Endothelial cell (in vitro differentiated cells): Measurements from ENCODE around the gene ETS1. TPM values are rescaled to one million over a fixed set of nuclear protein-coding genes. Genes with fewer than 3 reads are reported as not detected.

Experiments used
- DNase-seq: peaks from one replicate; pipeline ENCODE4 v3.0.0; 2021; ENCODE audit warnings: low spot score
- H3K27ac Mint-ChIP-seq: one replicate; pipeline ENCODE4 v1.8.0; 2021; ENCODE audit warnings: mixed read lengths, inconsistent platforms; ENCODE audit not compliant: unreplicated experiment
- H3K27me3 Mint-ChIP-seq: one replicate; pipeline ENCODE4 v1.8.0; 2021; ENCODE audit warnings: mild to moderate bottlenecking, moderate library complexity, mixed read lengths, inconsistent platforms; ENCODE audit not compliant: unreplicated experiment
- H3K36me3 Mint-ChIP-seq: one replicate; pipeline ENCODE4 v1.8.0; 2021; ENCODE audit warnings: mild to moderate bottlenecking, low read depth, mixed read lengths, inconsistent platforms; ENCODE audit not compliant: unreplicated experiment
- H3K4me1 Mint-ChIP-seq: one replicate; pipeline ENCODE4 v1.8.0; 2021; ENCODE audit warnings: mild to moderate bottlenecking, mixed read lengths, inconsistent platforms; ENCODE audit not compliant: unreplicated experiment
- H3K4me3 Mint-ChIP-seq: one replicate; pipeline ENCODE4 v1.8.0; 2021; ENCODE audit warnings: mild to moderate bottlenecking, mixed read lengths, inconsistent platforms; ENCODE audit not compliant: unreplicated experiment
- H3K9me3 Mint-ChIP-seq: one replicate; pipeline ENCODE4 v1.8.0; 2021; ENCODE audit warnings: mixed read lengths, inconsistent platforms; ENCODE audit not compliant: unreplicated experiment
- total RNA-seq: library from RNA; stranded (reverse); fragmentation: NEBNext Ultra II Directional; extraction: Animal tissue kit (Norgen Biotek cat#: 25700); gene quantifications from one replicate; pipeline ENCODE4 v1.2.1, GENCODE V29; 2021; ENCODE audit not compliant: unreplicated experiment
- TF ChIP-seq, protein P1 (sequence below): fragments of 200-600 bp; sonication (generic); IDR thresholded peaks from one replicate; pipeline ENCODE4 v1.5.0; 2021; ENCODE audit warnings: antibody characterized with exemption; ENCODE audit not compliant: unreplicated experiment

ETS1 gene
- total RNA-seq, 1 donor from 2014 or later, result 309 TPM

DNA sequence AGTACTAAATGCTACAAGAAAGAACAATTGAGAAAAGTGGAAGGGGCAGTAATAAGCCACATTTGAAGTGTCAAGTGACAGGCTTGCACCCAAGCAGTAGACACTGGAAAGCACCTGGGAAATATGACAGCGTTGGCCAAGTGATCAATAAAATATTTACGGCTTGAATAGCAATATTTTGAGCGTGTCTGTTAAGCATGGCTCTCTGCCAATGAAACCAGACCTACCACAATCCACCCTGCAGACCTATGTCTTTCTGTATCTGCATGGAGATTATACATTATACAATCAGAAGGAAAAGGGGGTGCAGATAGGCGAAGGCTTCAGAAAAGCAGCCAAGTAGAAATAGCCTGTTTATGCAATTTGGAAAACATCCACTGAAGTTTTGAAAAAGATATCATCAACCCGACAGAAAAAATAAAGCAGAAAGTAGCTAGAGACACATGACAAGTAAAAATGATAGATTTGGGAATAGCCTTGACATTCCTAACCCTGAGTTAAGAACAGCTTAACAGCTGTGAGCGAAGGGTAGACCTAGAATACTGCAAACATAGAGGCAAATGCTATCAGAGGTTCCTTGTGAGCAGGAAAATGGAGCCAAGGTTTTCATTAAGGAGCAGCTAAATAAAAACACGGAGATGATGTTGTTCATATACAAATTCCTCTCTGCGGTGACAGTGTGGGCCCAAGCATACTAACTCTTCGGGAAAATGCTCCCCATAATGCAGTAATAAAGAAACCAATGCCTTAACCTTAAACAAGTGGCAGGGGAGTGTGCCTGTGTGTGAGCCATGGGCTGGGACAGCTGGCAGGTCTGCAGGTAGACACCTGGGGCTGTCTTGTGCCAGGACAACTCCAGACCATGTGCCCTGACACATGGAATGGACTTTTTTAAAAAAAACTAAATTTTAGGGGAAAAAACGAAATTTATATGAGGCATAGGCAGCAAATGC lies 71.3 kb downstream of the ETS1 start:
- TF ChIP-seq, protein P1, sequence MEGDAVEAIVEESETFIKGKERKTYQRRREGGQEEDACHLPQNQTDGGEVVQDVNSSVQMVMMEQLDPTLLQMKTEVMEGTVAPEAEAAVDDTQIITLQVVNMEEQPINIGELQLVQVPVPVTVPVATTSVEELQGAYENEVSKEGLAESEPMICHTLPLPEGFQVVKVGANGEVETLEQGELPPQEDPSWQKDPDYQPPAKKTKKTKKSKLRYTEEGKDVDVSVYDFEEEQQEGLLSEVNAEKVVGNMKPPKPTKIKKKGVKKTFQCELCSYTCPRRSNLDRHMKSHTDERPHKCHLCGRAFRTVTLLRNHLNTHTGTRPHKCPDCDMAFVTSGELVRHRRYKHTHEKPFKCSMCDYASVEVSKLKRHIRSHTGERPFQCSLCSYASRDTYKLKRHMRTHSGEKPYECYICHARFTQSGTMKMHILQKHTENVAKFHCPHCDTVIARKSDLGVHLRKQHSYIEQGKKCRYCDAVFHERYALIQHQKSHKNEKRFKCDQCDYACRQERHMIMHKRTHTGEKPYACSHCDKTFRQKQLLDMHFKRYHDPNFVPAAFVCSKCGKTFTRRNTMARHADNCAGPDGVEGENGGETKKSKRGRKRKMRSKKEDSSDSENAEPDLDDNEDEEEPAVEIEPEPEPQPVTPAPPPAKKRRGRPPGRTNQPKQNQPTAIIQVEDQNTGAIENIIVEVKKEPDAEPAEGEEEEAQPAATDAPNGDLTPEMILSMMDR, result no peak
- no peak for DNase-seq
- peaks cover 71% of the 10 kb centered on the region for H3K4me1 Mint-ChIP-seq

DNA sequence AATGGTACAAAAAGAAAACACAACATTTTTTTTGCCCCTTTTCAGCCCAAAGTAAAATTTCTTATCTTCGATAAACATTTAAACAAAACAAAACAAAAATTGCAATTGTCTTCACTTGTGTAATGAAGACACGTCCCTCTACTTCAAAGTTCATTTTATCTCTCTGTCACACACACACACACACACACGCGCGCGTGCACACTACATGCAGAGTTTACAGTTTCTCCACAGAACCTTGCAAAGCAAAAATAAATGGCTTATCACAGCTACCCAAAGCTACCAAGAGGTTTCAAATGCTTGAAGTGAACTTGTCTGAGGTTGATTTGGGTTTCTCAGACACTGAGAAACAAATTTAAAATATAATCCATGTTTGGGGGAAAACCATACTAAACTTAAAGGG lies 72.3 kb downstream of the ETS1 start:
- DNase-seq, result no peak
- no peak overlapping the region for H3K27ac Mint-ChIP-seq
- TF ChIP-seq, protein P1, result no peak
- H3K27me3 Mint-ChIP-seq, result peaks cover 2% of the 10 kb centered on the region
- no peaks in the 10 kb centered on the region for H3K9me3 Mint-ChIP-seq
- peak overlapping the region; percentile 53 for H3K4me3 Mint-ChIP-seq
- H3K4me1 Mint-ChIP-seq, result peaks cover 69% of the 10 kb centered on the region
- H3K36me3 Mint-ChIP-seq, result peaks cover 35% of the 10 kb centered on the region

More for the DNA sequence above, 71.3 kb downstream of the ETS1 start:
- Mint-ChIP-seq H3K9me3 (no peaks in the 10 kb centered on the region), H3K27me3 (peaks cover 4% of the 10 kb centered on the region), H3K36me3 (peaks cover 44% of the 10 kb centered on the region), H3K27ac (no peak overlapping the region), H3K4me3 (peak overlapping the region; percentile 56)

DNA sequence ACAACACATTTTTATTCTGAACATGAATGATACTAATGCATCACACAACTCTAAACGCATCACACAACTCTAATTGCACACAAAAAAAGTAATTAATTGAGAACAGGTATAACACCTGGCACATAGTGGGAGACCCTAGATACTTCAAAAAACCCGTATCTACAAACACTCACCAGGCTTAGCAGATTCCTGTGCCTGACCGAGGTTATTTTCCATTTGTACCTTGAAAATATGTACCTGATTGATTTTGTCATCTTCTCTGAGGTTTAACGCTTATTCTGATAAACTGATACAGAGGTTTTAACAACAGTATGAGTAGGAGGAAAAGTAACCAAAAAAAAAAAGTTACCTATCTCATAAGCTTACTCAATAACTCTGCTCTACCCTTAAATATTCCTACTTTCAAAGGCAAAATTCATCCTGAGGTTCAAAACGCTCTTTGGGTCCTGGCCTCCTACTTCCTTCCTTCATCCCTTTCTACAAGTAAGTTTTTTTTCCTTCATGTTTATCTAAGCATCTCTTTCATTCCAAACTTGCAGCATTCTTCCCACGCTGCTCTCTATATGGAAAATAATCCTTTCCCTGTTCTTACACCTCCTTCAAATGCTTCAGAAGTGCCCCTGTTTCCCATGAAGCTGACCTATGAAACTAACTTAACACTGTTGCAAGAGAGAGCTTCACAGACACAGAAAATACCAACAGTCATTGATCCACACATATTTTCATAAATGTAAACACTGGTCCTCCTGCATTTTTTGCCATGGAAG lies 73.3 kb downstream of the ETS1 start:
- TF ChIP-seq, protein P1, result no peak
- Mint-ChIP-seq H3K9me3 (no peaks in the 10 kb centered on the region), H3K4me3 (peak overlapping the region; percentile 62), H3K27ac (no peak overlapping the region), H3K36me3 (peaks cover 35% of the 10 kb centered on the region), H3K4me1 (peaks cover 65% of the 10 kb centered on the region), H3K27me3 (peaks cover 2% of the 10 kb centered on the region)
- DNase-seq, result no peak

DNA sequence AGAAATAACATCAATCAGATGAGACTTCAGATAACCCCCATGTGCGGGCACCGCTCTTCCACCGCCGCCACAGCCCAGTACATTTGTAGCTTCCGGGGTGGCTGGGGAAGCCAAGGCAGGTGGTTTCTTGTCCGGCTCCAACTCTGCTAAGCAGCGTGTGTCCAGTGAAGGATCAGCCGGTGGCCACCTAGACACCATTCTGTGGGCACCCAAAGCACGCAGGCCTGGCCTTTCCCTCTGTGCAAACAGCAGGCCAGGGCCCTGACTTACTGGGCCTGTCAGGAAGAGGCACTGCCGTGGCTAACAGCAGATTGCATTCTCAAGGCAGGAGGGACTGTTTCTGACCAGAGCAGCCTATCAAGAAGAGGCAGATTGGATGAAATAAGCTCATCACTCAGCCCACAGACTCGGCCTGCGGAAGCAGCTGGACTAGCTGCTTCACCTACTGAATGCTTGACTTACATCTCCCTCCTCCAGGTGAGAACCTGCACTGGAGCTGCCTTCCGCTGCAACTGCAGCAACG lies 74.8 kb downstream of the ETS1 start:
- DNase-seq, result no peak
- Mint-ChIP-seq H3K27ac (no peak overlapping the region), H3K4me3 (no peak overlapping the region), H3K36me3 (peaks cover 39% of the 10 kb centered on the region), H3K27me3 (peaks cover 2% of the 10 kb centered on the region), H3K9me3 (no peaks in the 10 kb centered on the region), H3K4me1 (peaks cover 59% of the 10 kb centered on the region)
- TF ChIP-seq, protein P1, result no peak
